HepG2 (cell line): ENCODE measurements around the gene NEIL3.
"Not testable (repeated sequence)": the region's sequence is repeated elsewhere in the genome, so short reads cannot be mapped to it uniquely, and the experiment has no call there.

ENCODE experiments used
- CEBPB ChIP-seq: IDR thresholded peaks from 2 replicates; pipeline ENCODE4 v1.6.1; 2011; ENCODE audit warnings: low read depth, low read length, improper control_type of control experiment, borderline replicate concordance
- ELF1 ChIP-seq: sonication (generic); formaldehyde crosslinking; IDR thresholded peaks from 2 replicates; pipeline ENCODE4 v1.4.0; 2020; ENCODE audit warnings: missing genetic modification reagents
- MAZ ChIP-seq, 2 experiments: sonication (generic) in 1 of 2; formaldehyde crosslinking in 1 of 2; IDR thresholded peaks; 2 replicates each; pipeline versions ENCODE4 v1.5.0 to v1.6.1; 2012 to 2020; ENCODE audit warnings: low read depth in 2 of 2, mild to moderate bottlenecking in 2 of 2, borderline replicate concordance in 1 of 2, improper control_type of control experiment in 1 of 2, low read length in 1 of 2, missing genetic modification reagents in 1 of 2, moderate library complexity in 1 of 2
- NFYB ChIP-seq: sonication (generic); formaldehyde crosslinking; IDR thresholded peaks from 2 replicates; pipeline ENCODE4 v1.4.0; 2020; ENCODE audit warnings: missing genetic modification reagents
- SOX13 ChIP-seq, 3 experiments: fragments of 450-650 bp in 1 of 3; sonication (generic) in 1 of 3; formaldehyde crosslinking in 1 of 3; IDR thresholded peaks in 2 of 3; conservative IDR thresholded peaks in 1 of 3; 2 replicates each; pipeline versions ENCODE4 v1.5.0 to v1.6.1; 2016 to 2020; ENCODE audit warnings: antibody characterized with exemption in 1 of 3, mild to moderate bottlenecking in 1 of 3, missing compliant biosample characterization in 1 of 3, missing genetic modification reagents in 1 of 3, moderate library complexity in 1 of 3
- TF ChIP-seq, protein P1 (sequence below): sonication (generic); formaldehyde crosslinking; IDR thresholded peaks from 2 replicates; pipeline ENCODE4 v1.8.1; 2023; ENCODE audit warnings: missing genetic modification reagents, inconsistent platforms, borderline replicate concordance
- TF ChIP-seq, protein P2 (sequence below): sonication (generic); formaldehyde crosslinking; IDR thresholded peaks from 2 replicates; pipeline ENCODE4 v1.5.0; 2020; ENCODE audit warnings: missing genetic modification reagents, mild to moderate bottlenecking, borderline replicate concordance

DNA sequence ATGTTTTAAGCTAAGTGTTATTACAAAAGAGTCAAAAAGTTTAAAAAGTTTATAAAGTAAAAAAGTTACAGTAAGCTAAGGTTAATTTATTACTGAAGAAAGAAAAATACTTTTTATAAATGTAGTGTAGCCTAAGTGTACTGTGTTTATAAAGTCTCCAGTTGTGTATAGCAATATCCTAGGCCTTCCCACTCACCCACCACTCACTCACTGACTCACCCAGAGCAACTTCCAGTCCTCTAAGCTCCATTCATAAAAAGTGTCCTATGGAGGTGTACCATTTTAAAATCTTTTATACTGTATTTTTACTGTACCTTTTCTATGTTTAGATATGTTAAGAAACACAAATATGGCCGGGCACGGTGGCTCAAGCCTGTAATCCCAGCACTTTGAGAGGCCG, 4.8 kb upstream of the NEIL3 start:
- TF ChIP-seq, protein P1, sequence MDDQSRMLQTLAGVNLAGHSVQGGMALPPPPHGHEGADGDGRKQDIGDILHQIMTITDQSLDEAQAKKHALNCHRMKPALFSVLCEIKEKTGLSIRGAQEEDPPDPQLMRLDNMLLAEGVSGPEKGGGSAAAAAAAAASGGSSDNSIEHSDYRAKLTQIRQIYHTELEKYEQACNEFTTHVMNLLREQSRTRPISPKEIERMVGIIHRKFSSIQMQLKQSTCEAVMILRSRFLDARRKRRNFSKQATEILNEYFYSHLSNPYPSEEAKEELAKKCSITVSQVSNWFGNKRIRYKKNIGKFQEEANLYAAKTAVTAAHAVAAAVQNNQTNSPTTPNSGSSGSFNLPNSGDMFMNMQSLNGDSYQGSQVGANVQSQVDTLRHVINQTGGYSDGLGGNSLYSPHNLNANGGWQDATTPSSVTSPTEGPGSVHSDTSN (CRISPR knock-in tag): not testable (repeated sequence)
- TF ChIP-seq, protein P2, sequence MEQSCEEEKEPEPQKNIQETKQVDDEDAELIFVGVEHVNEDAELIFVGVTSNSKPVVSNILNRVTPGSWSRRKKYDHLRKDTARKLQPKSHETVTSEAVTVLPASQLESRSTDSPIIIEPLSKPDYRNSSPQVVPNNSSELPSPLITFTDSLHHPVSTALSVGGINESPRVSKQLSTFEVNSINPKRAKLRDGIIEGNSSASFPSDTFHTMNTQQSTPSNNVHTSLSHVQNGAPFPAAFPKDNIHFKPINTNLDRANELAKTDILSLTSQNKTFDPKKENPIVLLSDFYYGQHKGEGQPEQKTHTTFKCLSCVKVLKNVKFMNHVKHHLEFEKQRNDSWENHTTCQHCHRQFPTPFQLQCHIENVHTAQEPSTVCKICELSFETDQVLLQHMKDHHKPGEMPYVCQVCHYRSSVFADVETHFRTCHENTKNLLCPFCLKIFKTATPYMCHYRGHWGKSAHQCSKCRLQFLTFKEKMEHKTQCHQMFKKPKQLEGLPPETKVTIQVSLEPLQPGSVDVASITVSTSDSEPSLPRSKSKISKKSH (CRISPR knock-in tag): not testable (repeated sequence)
- not testable (repeated sequence) for TF ChIP-seq NFYB (CRISPR knock-in tag); MAZ (IDR thresholded peaks at IDR 0.05; ENCODE audit: borderline replicate concordance, low read depth, low read length); MAZ (CRISPR knock-in tag; IDR thresholded peaks at IDR 0.05; ENCODE audit: low read depth); CEBPB; ELF1; SOX13 (IDR thresholded peaks at IDR 0.05); SOX13 (CRISPR knock-in tag; conservative IDR thresholded peaks at IDR 0.05 in 1 of 2, IDR thresholded peaks at IDR 0.05 in 1 of 2)
